Loucy (cell line): ENCODE measurements around the gene ACTG1.

Experiments used
- CTCF ChIP-seq: fragments of 200-600 bp; sonication (generic); conservative IDR thresholded peaks from 2 replicates; pipeline ENCODE4 v1.5.1; 2014; ENCODE audit warnings: mild to moderate bottlenecking, antibody characterized with exemption, low read length
- EZH2phosphoT487 ChIP-seq: fragments of 200-600 bp; IDR thresholded peaks from 2 replicates; pipeline ENCODE4 v1.6.1; 2018; ENCODE audit warnings: antibody characterized with exemption, mild to moderate bottlenecking, moderate library complexity, borderline replicate concordance

- TF ChIP-seq CTCF (no peak), EZH2phosphoT487 (no peak)
Observed at GRCh38 chr17:81546906-81547613, 34.5 kb upstream of the ACTG1 start.
